Fibroblast of skin of scalp (primary cell): ENCODE measurements around the gene IGLL5.

Experiments
- DNase-seq: peaks from one replicate; pipeline ENCODE4 v3.0.0-alpha.2; 2013

Gene IGLL5

DNA sequence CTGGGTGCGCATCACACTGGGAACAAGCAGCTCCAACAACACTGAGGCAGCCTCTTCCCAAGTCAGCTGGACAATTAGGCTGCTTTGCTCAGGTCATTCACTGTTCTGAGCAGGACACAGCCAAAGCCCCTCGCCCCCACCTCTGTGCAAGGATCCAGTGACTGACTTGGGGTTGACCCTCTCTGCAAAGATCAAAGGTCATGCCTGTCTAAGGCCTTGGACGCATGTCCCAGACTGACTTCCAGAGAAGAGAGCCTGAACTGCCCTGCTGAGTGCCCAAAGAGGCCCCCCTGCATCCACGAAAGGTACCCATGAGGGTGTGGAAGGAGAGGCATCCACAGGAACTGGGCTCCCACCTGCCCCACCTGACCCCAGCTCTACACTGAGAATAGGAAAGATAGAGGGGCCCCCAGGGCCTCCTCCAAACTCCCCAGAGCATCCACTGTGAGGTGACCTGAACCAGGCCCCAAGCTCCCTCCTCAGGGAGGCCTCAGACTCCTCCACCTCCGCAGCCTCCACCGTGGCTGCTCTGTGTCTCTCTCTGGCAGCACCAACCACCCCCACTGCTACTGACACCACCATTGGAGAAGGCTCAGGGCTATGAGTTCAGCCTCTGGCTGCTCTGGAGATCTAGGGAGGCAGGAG, 53.5 kb downstream of the IGLL5 start:
- no peak for DNase-seq

DNA sequence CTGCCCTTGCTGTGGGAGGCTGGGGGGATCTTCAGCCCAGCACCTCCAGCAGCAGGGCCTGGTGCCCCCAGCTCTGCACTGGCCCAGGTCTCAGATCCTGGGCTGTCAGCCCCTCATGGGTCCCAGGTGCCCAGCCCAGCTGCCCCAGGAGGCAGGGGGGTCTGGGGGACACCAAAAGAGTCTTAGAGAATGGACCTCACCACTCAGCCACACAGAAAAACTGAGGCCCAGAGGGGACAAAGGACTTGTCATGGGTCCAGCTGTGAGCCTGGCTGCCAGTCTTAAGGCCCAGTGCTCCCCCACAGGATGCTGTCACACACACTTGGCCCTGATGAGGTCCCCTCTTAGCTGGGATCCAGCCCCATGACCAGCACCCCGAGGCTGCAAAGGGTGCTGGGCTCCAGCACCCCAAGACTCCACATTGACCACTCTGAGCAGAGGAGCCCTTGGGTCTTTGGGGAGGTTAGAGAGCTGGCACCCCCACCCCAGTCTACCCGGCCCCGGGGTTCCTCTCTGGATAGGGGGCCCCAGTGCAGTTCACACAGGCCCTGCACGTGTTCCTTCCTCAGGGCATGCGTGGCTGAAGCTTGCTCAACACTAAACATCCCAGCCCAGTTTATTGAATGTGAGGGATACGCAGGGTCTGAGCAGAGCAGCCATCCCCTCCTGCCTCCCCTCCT, 54.4 kb downstream of the IGLL5 start:
- no peak for DNase-seq

DNA sequence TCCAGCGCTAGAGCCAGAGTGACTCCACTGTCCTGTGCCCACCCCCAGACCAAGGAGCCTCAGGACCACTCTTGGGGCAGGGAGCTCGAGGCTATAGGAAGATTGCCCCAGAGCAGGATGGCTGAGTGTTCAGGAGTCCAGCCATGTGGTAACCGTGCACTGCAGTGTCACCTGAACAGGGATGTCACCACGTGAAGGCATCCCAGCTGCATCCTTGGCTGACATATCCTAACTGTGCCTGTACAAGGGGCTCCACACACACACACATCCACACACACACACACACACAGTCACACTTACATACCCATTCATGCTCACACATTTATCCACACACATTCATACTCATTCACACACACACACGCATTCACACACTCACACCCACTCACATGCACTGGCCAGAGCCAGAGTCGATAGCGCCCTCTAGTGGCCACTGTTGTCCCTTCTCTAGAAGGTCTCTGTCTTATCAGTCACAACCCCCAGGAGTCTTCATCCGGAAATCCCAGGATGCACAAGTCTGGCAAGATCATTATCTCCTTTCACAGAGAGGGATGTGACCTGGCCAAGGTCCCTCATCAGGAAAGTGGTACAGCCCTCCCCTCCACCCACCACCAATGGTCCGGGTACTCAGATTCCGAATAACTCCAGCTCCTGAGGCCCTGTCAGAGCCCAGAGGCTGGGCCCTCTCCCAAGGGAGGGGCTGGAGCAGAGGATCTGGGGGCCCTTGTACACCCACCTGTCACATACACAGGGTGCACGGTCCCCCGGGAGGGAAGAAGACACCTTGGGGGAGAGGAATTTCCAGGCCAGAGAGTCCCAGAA, 55.1 kb downstream of the IGLL5 start:
- peak; percentile 64 for DNase-seq

DNA sequence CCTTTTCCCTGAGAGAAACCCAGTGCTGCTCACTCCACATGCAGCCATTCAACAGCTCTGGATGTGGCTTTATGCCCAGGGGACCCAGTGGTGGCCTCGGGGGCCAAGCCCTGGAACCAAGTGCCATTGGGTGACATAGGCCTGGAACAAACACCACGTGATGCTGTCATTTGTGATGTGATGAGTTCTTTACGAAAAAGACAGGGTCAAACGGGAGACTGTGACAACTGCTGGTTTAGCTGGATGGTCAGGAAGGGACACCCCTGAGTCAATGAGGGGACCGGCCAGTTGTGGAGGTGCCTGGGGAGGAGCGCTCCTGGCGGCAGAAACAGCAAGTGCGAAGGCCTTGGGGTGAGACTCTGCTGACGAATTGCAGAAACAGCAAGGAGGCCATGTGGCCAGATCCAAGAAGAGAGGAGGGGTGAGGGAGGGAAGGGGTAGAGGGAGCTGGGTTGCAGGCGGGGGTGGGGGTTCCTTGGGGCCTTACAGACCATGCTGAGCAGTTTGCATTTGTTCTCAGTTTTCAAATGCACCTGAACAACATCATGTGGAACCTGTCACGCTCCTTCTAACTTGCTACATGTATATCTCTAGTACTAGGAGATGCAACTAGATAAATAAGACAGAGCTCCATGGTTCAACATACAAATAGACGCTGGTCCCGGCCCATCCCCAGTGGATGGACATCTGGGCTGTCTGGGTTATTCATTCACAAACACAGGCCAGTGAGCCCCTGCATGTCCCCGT, 56.1 kb downstream of the IGLL5 start:
- DNase-seq: no peak

DNA sequence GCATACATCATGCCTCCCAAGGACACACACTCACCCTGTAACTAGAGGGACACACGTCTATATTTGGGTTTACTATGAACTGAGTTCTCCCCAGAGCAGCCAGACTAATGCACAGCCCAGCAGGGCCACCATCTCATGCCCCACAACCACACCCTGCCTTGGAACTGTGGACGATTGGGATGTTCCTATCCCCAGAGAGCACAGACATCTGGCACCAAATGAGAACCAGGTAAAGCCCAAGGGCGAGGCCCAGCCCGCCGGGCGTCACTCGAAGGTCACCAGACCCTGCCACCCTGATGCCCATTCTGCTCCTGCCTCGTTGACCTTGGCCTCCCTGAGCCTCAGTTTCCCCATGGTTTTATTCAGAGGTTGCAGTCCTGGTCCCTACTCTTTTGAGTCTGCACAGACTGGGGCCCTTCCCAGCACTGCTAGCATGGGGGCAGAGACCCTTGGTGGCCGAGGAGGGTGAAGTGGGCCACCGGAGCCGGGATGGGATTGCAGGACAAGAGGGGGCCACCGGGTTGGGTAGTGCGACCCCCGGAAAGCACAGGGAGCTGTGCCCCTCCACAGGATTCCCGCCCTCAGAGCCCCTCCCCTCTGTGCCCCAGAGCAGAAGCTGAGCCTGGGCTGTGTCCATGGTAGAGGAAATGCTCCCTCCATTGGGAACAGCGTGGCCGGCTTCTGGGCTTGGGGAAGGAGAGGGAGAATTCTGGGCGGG, 56.8 kb downstream of the IGLL5 start:
- DNase-seq: no peak

DNA sequence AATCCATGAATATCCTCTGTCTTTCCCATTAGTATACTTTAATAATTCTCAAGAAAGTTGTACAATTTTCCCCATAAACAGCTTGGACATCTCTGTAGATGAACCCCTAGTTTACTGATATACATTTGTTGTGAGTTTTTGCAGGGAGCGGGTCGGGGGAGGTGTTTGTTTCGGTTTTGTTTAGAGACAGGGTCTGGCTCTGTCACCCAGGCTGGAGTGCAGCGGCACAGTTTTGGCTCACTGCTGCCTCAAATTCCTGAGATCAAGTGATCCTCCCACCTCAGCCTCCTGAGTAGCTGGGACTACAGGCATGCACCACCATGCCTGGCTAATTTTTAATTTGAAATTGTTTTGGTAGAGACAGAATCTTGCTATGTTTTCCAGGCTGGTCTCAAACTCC, 57.6 kb downstream of the IGLL5 start:
- no peak for DNase-seq
